Cardiac fibroblast (primary cell): Measurements from ENCODE around the gene DEDD2.

Source experiments
- DNase-seq, 2 donors: peaks; one replicate each; pipeline versions ENCODE4 v3.0.0 to v3.0.0-alpha.2; 2010; ENCODE audit warnings: low read depth in 2 of 2
- H3K4me3 ChIP-seq, 2 donors: replicated peaks in 1 of 2; 1 replicate in 1 of 2; 2 replicates in 1 of 2; pipeline ENCODE4 v1.5.1; 2011; ENCODE audit warnings: low read depth in 2 of 2, low read length in 2 of 2, mild to moderate bottlenecking in 2 of 2, moderate library complexity in 1 of 2
- TF ChIP-seq, protein P1 (sequence below): IDR thresholded peaks from one replicate; pipeline ENCODE4 v1.5.1; 2011; ENCODE audit warnings: low read depth, mild to moderate bottlenecking, low read length, inconsistent platforms

Gene DEDD2

DNA sequence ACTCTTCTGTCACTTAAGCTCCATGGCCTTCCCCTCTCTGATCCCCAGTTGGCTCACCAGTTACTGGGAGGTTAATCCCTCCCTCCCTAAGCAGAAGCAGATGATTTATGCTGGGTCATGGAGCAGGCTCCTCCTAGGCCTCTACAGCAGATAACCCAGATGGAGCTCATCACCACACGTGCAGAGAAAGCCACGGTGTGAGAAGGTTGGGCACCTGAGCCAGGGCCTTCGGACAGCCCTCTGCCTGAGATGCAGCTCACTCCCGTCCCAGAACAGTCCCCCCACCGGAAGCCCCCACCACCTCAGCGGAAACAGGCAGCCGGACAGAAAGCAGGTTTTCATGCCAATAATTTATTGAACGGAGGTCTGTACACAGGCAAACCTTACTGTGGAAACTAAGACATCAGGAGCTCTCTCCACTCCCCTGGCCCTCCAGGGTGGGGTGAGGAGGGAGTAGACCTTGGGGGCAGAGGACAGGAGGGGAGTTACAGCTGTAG is 12.4 kb upstream of the DEDD2 start:
- H3K4me3 ChIP-seq = no peak overlapping the region
- no peak for DNase-seq
- TF ChIP-seq, protein P1, sequence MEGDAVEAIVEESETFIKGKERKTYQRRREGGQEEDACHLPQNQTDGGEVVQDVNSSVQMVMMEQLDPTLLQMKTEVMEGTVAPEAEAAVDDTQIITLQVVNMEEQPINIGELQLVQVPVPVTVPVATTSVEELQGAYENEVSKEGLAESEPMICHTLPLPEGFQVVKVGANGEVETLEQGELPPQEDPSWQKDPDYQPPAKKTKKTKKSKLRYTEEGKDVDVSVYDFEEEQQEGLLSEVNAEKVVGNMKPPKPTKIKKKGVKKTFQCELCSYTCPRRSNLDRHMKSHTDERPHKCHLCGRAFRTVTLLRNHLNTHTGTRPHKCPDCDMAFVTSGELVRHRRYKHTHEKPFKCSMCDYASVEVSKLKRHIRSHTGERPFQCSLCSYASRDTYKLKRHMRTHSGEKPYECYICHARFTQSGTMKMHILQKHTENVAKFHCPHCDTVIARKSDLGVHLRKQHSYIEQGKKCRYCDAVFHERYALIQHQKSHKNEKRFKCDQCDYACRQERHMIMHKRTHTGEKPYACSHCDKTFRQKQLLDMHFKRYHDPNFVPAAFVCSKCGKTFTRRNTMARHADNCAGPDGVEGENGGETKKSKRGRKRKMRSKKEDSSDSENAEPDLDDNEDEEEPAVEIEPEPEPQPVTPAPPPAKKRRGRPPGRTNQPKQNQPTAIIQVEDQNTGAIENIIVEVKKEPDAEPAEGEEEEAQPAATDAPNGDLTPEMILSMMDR = no peak

DNA sequence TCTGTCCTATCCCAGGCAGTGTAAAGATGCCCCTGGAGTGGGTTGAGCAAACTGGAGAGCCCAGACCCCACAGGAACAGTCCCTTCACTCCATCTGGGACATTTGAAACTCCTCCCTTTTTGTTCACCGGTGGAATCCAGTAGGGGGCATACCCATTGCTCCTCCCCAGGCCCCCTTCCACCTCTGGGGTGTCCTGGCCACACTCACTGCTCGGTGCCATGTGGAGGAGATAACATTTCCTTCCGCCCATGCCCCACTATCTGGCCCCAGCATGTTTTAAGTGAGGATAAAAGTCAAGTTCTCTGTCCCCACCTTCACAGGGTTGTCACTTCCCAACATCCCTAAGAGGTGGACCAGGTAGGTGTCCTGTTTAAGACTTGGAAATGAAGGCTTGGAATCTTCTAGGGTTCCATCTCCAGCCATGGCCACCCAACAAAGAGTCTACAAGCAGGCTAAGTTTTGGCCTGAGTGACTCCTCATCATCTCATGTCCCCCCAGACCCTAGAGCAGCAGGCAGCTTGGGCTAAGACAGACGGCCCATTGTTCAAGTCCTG is 11.9 kb upstream of the DEDD2 start:
- H3K4me3 ChIP-seq = no peak overlapping the region
- TF ChIP-seq, protein P1 = peak; percentile 8
- DNase-seq = no peak

DNA sequence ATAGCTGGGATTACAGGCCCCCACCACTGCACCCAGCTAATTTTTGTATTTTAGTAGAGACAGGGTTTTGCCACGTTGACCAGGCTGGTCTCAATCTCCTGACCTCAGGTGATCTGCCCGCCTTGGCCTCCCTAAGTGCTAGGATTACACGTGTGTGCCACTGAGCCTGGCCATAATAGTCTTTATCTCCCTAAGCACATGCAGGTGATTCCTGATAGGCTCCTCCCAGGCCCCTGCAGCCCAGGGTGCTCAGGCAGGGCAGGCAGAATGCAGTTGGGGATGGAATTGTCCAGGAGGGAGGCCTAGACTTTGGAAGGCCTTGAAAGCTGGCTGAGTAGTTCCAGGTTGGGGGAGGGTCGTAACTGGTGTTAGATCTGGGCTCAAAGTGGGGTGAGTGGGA is 11.2 kb upstream of the DEDD2 start:
- no peak overlapping the region for H3K4me3 ChIP-seq
- TF ChIP-seq, protein P1 = no peak
- DNase-seq = no peak

DNA sequence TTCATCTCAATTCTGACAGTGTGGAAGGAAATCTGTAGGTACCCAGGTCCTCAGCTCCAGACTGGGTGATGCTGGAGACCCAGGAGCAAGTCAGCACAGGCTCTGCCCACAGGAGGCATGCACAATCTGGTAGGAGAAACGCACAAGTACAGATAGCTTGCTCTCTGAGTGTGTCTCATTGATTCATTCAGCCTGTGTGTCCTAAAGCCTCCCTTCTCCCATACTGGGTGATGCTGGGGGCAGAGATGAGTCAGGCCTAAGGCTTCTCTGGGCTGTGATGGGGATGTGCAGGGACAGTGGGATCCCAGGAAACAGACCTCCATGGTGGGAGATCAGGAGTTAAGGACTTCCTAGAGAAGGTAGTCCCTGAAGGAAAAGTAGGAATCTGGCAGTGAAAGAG is 9.4 kb upstream of the DEDD2 start:
- H3K4me3 ChIP-seq = no peak overlapping the region
- no peak for DNase-seq
- TF ChIP-seq, protein P1 = no peak

DNA sequence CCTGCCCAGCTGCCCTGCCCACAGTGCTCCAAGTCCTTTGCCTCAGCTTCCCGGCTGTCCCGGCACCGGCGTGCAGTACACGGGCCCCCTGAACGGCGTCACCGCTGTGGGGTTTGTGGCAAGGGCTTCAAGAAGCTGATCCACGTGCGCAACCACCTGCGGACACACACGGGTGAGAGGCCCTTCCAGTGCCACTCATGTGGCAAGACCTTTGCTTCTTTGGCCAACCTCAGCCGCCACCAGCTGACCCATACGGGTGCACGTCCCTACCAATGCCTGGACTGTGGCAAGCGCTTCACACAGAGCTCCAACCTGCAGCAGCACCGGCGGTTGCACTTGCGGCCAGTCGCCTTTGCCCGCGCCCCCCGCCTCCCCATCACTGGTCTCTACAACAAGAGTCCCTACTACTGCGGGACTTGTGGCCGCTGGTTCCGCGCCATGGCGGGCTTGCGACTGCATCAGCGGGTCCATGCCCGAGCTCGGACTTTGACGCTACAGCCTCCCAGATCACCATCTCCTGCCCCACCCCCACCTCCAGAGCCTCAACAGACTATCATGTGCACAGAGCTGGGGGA is 8.3 kb upstream of the DEDD2 start:
- DNase-seq = no peak
- TF ChIP-seq, protein P1 = no peak
- no peak overlapping the region for H3K4me3 ChIP-seq

DNA sequence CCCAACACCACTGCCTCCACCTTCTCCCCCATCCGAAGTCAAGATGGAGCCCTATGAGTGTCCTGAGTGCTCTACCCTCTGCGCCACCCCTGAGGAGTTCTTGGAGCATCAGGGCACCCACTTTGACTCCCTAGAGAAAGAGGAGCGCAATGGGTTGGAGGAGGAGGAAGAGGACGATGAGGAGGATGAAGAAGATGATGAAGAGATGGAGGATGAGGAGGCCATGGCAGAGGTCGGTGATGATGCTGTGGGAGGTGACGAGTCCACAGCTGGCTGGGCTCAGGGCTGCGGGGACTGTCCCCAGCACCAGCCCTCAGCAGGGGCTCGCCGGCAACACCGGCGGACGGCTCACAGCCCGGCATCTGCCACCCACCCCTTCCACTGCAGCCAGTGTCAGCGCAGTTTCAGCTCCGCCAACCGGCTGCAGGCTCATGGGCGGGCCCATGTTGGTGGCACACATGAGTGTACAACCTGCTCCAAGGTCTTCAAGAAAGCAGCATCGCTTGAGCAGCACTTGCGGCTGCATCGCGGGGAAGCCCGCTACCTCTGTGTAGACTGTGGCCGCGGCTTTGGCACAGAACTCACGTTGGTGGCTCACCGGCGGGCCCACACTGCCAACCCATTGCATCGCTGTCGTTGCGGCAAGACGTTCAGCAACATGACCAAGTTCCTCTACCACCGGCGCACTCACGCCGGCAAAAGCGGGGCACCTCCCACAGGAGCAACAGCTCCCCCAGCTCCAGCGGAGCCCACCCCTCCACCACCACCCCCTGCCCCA is 7.7 kb upstream of the DEDD2 start:
- TF ChIP-seq, protein P1 = no peak
- no peak for DNase-seq
- H3K4me3 ChIP-seq = no peak overlapping the region
